Fibroblast of lung (primary cell): ENCODE measurements around the gene LSR. TPM values are rescaled to one million over a fixed set of nuclear protein-coding genes. Genes with fewer than 3 reads are reported as not detected.

Source experiments
- DNase-seq, 2 donors: peaks; one replicate each; pipeline versions ENCODE4 v3.0.0 to v3.0.0-alpha.2; 2010; ENCODE audit warnings: low read depth in 2 of 2
- H2AFZ ChIP-seq: 2 replicates; pipeline ENCODE4 v1.5.1; 2012; ENCODE audit warnings: low read length, control low read depth, inconsistent platforms
- H3K27ac ChIP-seq: 2 replicates; pipeline ENCODE4 v1.5.1; 2011; ENCODE audit warnings: low read length, control low read depth; ENCODE audit not compliant: insufficient read depth
- H3K27me3 ChIP-seq: 2 replicates; pipeline ENCODE4 v1.5.1; 2011; ENCODE audit warnings: mild to moderate bottlenecking, low read length; ENCODE audit not compliant: control insufficient read depth, insufficient read depth
- H3K36me3 ChIP-seq: 2 replicates; pipeline ENCODE4 v1.5.1; 2011; ENCODE audit warnings: low read length; ENCODE audit not compliant: control insufficient read depth, insufficient read depth
- H3K4me1 ChIP-seq: 2 replicates; pipeline ENCODE4 v1.5.1; 2011; ENCODE audit warnings: low read length; ENCODE audit not compliant: control insufficient read depth, insufficient read depth; ENCODE audit errors: extremely low read depth
- H3K4me2 ChIP-seq: 2 replicates; pipeline ENCODE4 v1.5.1; 2011; ENCODE audit warnings: low read length, control low read depth; ENCODE audit not compliant: insufficient read depth; ENCODE audit errors: extremely low read depth
- H3K4me3 ChIP-seq, 4 experiments: fragments of 200-600 bp in 1 of 4; sonication (generic) in 1 of 4; replicated peaks in 1 of 4; 2 replicates each; pipeline ENCODE4 v1.5.1; 2011 to 2016; ENCODE audit warnings: low read length in 4 of 4, low read depth in 3 of 4, mild to moderate bottlenecking in 3 of 4, control low read depth in 2 of 4, inconsistent platforms in 1 of 4, mixed read lengths in 1 of 4; ENCODE audit not compliant: insufficient read depth in 1 of 4; ENCODE audit errors: control extremely low read depth in 1 of 4
- H3K79me2 ChIP-seq: 2 replicates; pipeline ENCODE4 v1.5.1; 2012; ENCODE audit warnings: mild to moderate bottlenecking, low read length, inconsistent platforms; ENCODE audit not compliant: control insufficient read depth, insufficient read depth
- H3K9ac ChIP-seq: 2 replicates; pipeline ENCODE4 v1.5.1; 2011; ENCODE audit warnings: mild to moderate bottlenecking, low read length, control low read depth; ENCODE audit not compliant: insufficient read depth
- H3K9me3 ChIP-seq: 2 replicates; pipeline ENCODE4 v1.5.1; 2012; ENCODE audit warnings: low read depth, low read length; ENCODE audit not compliant: control insufficient read depth, insufficient read depth
- H4K20me1 ChIP-seq: 2 replicates; pipeline ENCODE4 v1.5.1; 2011; ENCODE audit warnings: low read length; ENCODE audit not compliant: control insufficient read depth, insufficient read depth; ENCODE audit errors: extremely low read depth
- CTCF ChIP-seq, 2 donors: IDR thresholded peaks in 1 of 2; conservative IDR thresholded peaks in 1 of 2; 1 replicate in 1 of 2; 2 replicates in 1 of 2; pipeline ENCODE4 v1.5.1; 2011 to 2012; ENCODE audit warnings: low read length in 2 of 2, control low read depth in 1 of 2, inconsistent platforms in 1 of 2, low read depth in 1 of 2, mild to moderate bottlenecking in 1 of 2
- EZH2 ChIP-seq: IDR thresholded peaks from 2 replicates; pipeline ENCODE4 v1.5.1; 2012; ENCODE audit warnings: low read length, control low read depth, mild to moderate bottlenecking; ENCODE audit errors: missing control alignments
- polyA plus RNA-seq, 2 donors: library from polyadenylated mRNA; depleted of rRNA in 1 of 2; stranded (reverse) in 1 of 2; unstranded in 1 of 2; fragments of >200 nt; gene quantifications; 2 replicates each; pipeline ENCODE4 v1.2.1, GENCODE V29; 2011 to 2012; ENCODE audit warnings: missing spikeins in 1 of 2
- total RNA-seq: library from RNA; depleted of rRNA; stranded (reverse); fragments of >200 nt; gene quantifications from 2 replicates; pipeline ENCODE4 v1.2.1, GENCODE V29; 2014

LSR gene
- total and polyA plus RNA-seq, 2 donors (not counting 1 experiment from before 2014, with no cell fraction given), result 0.31 to 0.33 TPM

GRCh38 chr19:35212241-35212640 lies 36.6 kb upstream of the LSR start:
- Histone ChIP-seq H3K27ac (no peak overlapping the region), H3K9ac (no peak overlapping the region), H4K20me1 (no peaks in the 10 kb centered on the region), H3K79me2 (no peaks in the 10 kb centered on the region), H3K9me3 (no peaks in the 10 kb centered on the region), H3K36me3 (no peaks in the 10 kb centered on the region), H3K27me3 (no peaks in the 10 kb centered on the region), H2AFZ (no peak overlapping the region), H3K4me1 (peaks cover 8% of the 10 kb centered on the region), H3K4me2 (no peak overlapping the region), H3K4me3 (no peak overlapping the region)
- DNase-seq, result no peak
- TF ChIP-seq CTCF (conservative IDR thresholded peaks at IDR 0.05 in 1 of 2, IDR thresholded peaks at IDR 0.05 in 1 of 2; ENCODE audit: low read depth in 1 of 2, low read length in 2 of 2) (no peak), EZH2 (no peak)

DNA sequence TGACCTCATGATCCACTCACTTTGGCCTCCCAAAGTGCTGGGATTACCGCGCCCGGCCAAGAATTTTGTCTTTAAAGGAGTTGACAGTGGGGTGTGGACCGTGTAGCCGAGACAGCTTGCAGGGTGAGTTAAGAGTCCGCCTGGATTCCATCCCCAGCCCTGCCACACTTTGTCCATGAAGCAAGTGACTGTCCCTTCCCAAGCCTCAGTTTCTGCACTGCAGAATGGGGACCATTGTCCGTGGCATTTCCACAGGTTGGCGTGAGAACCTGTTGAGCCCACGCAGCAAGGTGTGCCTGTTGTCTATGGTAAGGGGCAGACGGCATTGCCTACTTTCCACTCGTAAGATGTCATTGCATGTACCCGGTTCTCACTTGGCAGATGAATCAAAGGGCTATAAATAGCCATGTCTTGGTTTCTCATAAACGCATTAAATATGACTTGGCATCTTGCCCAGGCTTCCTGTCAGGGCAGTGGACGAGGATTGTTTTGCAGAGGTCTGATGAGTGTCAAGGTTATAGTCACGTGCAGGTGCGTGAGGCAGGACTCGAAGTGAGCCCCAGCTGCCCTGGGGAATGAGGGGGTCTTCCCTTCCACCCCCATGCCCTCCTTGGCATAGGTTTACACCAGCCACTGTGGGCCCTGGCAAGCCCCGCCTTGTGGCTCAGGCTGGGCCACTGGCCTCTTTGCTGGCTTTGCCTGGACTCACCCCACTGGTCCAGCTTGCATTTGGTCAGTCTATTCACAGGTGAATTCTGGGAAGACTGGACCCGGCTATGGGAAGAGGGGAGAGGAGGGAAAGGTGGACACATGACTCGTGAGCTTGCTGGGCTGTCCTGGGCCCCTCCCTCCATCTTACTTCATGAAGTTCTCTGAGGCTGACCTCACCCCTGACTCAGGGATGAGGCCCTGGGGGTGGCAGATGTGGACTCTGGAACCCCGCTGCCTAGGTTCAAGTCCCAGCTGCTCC lies 34.9 kb upstream of the LSR start:
- peak; percentile 20 to 76 for DNase-seq
- H3K4me1 ChIP-seq, result peaks cover 8% of the 10 kb centered on the region
- H3K27me3 ChIP-seq, result no peaks in the 10 kb centered on the region
- no peaks in the 10 kb centered on the region for H3K79me2 ChIP-seq
- no peak overlapping the region for H3K9ac ChIP-seq
- TF ChIP-seq EZH2 (no peak), CTCF (conservative IDR thresholded peaks at IDR 0.05 in 1 of 2, IDR thresholded peaks at IDR 0.05 in 1 of 2; ENCODE audit: low read depth in 1 of 2, low read length in 2 of 2) (no peak)
- H3K9me3 ChIP-seq, result no peaks in the 10 kb centered on the region
- no peak overlapping the region for H3K4me2 ChIP-seq
- H3K27ac ChIP-seq, result no peak overlapping the region
- no peak overlapping the region for H2AFZ ChIP-seq
- H3K36me3 ChIP-seq, result no peaks in the 10 kb centered on the region
- no peak overlapping the region for H3K4me3 ChIP-seq
- no peaks in the 10 kb centered on the region for H4K20me1 ChIP-seq

DNA sequence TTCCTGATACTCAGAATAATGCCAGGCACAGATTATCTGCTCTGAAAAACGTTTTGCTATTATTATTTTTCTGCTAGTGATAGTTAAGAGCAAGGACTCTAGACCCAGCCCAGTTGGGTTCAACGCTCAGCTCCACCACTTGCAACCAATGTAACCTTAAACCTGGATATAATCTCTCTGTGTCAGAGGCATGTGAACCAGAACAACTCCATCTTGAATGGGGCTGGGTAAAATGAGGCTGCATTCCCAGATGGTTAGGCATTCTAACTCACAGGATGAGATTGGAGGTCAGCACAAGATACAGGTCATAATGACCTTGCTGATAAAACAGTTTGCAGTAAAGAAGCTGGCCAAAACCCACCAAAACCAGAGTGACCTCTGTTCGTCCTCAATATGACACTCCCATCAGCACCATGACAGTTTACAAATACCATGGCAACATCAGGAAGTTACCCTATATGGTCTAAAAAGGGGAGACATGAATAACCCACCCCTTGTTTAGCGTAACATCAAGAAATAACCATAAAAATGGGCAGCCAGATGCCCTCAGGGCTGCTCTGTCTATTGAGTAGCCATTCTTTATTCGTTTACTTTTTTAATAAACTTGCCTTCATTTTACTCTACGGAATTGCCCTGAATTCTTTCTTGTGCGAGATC lies 33.9 kb upstream of the LSR start:
- no peak overlapping the region for H3K4me3 ChIP-seq
- H4K20me1 ChIP-seq, result no peaks in the 10 kb centered on the region
- no peak overlapping the region for H3K4me2 ChIP-seq
- H3K4me1 ChIP-seq, result peaks cover 8% of the 10 kb centered on the region
- no peak overlapping the region for H2AFZ ChIP-seq
- no peak overlapping the region for H3K27ac ChIP-seq
- no peaks in the 10 kb centered on the region for H3K36me3 ChIP-seq
- DNase-seq, result no peak
- no peaks in the 10 kb centered on the region for H3K27me3 ChIP-seq
- no peak overlapping the region for H3K9ac ChIP-seq
- H3K9me3 ChIP-seq, result no peaks in the 10 kb centered on the region
- no peaks in the 10 kb centered on the region for H3K79me2 ChIP-seq
- no peak for TF ChIP-seq CTCF (conservative IDR thresholded peaks at IDR 0.05 in 1 of 2, IDR thresholded peaks at IDR 0.05 in 1 of 2; ENCODE audit: low read depth in 1 of 2, low read length in 2 of 2)
- no peak for TF ChIP-seq EZH2
